ENCODE data around the gene ALKBH8.
"Not testable (repeated sequence)": the region's sequence is repeated elsewhere in the genome, so short reads cannot be mapped to it uniquely, and the experiment has no call there.

ALKBH8 gene

GRCh38 chr11:107590460-107591377, 25.2 kb upstream of the ALKBH8 start, which contains the start of gene ELMOD1:
TSS of gene ELMOD1 (plus strand) at chr11:107591147. CDS start at chr11:107618190, 27,043 bp downstream.
- H3K4me3 ChIP-seq (ENCODE audit: low read depth, low read length): peak within 1 kb of the TSS; percentile 74
- no peak for TF ChIP-seq CTCF (IDR thresholded peaks at IDR 0.05; ENCODE audit: low read depth, low read length)

- TF ChIP-seq CTCF (IDR thresholded peaks at IDR 0.05; ENCODE audit: low read depth, low read length): no peak
- H3K4me3 ChIP-seq (ENCODE audit: low read depth, low read length): no peak overlapping the region
Observed at GRCh38 chr11:107587306-107587979, 21.9 kb upstream of the ALKBH8 start.

- no peak for TF ChIP-seq CTCF (IDR thresholded peaks at IDR 0.05; ENCODE audit: low read depth, low read length)
- H3K4me3 ChIP-seq (ENCODE audit: low read depth, low read length): no peak overlapping the region
Observed at GRCh38 chr11:107583629-107584195, 18.2 kb upstream of the ALKBH8 start.

GRCh38 chr11:107581147-107581546, 15.6 kb upstream of the ALKBH8 start:
- TF ChIP-seq CTCF (IDR thresholded peaks at IDR 0.05; ENCODE audit: low read depth, low read length): no peak
- H3K4me3 ChIP-seq (ENCODE audit: low read depth, low read length): no peak overlapping the region

GRCh38 chr11:107579169-107579568, 13.6 kb upstream of the ALKBH8 start:
- not testable (repeated sequence) for H3K4me3 ChIP-seq (ENCODE audit: low read depth, low read length)

- H3K4me3 ChIP-seq (ENCODE audit: low read depth, low read length): no peak overlapping the region
- no peak for TF ChIP-seq CTCF (IDR thresholded peaks at IDR 0.05; ENCODE audit: low read depth, low read length)
Observed at GRCh38 chr11:107577346-107577711, 11.8 kb upstream of the ALKBH8 start.

- H3K4me3 ChIP-seq (ENCODE audit: low read depth, low read length): not testable (repeated sequence)
- TF ChIP-seq CTCF (IDR thresholded peaks at IDR 0.05; ENCODE audit: low read depth, low read length): peak; percentile 54; the same call in 1 of the 2 replicates
Observed at GRCh38 chr11:107576497-107577345, 11.2 kb upstream of the ALKBH8 start.

Measured in WI38 (cell line).